ENCODE data around the gene RAD51B.

DNA sequence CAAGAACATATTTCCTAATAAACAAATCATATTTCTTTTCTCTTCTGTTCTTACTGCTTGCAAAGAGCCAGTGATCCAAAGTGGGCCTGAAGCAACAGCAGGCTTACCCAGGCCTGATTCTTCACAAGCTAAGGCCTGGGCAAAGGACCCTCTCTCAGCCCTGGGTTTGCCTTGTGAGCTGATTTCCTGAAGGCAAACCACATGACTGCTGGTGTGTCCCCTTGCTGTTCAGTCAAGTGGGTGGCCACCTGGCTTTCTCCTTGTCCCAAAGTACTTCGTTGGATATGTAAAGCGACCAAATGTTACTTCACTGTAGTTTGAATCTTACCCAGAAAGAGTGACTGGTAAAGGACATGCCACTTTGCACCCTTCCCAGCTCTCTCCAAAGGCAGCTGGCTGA, 580.4 kb downstream of the RAD51B start:
- TF ChIP-seq, protein P1, sequence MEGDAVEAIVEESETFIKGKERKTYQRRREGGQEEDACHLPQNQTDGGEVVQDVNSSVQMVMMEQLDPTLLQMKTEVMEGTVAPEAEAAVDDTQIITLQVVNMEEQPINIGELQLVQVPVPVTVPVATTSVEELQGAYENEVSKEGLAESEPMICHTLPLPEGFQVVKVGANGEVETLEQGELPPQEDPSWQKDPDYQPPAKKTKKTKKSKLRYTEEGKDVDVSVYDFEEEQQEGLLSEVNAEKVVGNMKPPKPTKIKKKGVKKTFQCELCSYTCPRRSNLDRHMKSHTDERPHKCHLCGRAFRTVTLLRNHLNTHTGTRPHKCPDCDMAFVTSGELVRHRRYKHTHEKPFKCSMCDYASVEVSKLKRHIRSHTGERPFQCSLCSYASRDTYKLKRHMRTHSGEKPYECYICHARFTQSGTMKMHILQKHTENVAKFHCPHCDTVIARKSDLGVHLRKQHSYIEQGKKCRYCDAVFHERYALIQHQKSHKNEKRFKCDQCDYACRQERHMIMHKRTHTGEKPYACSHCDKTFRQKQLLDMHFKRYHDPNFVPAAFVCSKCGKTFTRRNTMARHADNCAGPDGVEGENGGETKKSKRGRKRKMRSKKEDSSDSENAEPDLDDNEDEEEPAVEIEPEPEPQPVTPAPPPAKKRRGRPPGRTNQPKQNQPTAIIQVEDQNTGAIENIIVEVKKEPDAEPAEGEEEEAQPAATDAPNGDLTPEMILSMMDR (IDR thresholded peaks at IDR 0.05), result no peak
- TF ChIP-seq POLR2A (IDR thresholded peaks at IDR 0.05), result no peak
- no peak for TF ChIP-seq EP300 (IDR thresholded peaks at IDR 0.05)

All from ovary (tissue), 3 donors.